SU-DHL-6 (cell line): ENCODE data around the gene RASA3.

ENCODE experiments used
- H2AFZ ChIP-seq: fragments of 200-600 bp; sonication (generic); 2 replicates; pipeline ENCODE4 v1.6.1; 2014; ENCODE audit warnings: low read depth, mild to moderate bottlenecking, moderate library complexity, mixed read lengths, antibody characterized with exemption, low read length; ENCODE audit not compliant: severe bottlenecking
- H3F3A ChIP-seq: fragments of 200-600 bp; shearing (Covaris generic); 2 replicates; pipeline ENCODE4 v1.6.0; 2016; ENCODE audit warnings: antibody characterized with exemption, mild to moderate bottlenecking; ENCODE audit not compliant: insufficient read depth
- H3K27ac ChIP-seq: fragments of 200-600 bp; sonication (generic); 2 replicates; pipeline ENCODE4 v1.5.1; 2016; ENCODE audit warnings: low read depth, mild to moderate bottlenecking, low read length, moderate library complexity, mixed read lengths
- H3K27me3 ChIP-seq: fragments of 200-600 bp; sonication (generic), shearing (Covaris generic); 2 replicates; pipeline ENCODE4 v1.6.0; 2014; ENCODE audit warnings: mild to moderate bottlenecking, low read length
- H3K36me3 ChIP-seq: fragments of 200-600 bp; sonication (generic); 2 replicates; pipeline ENCODE4 v1.6.1; 2014; ENCODE audit warnings: mild to moderate bottlenecking, low read length, mixed read lengths
- H3K4me2 ChIP-seq: fragments of 300-600, 200-600 bp; shearing (Covaris generic), sonication (generic); 2 replicates; pipeline ENCODE4 v1.6.0; 2014; ENCODE audit warnings: low read length, low read depth, mild to moderate bottlenecking; ENCODE audit not compliant: poor library complexity, severe bottlenecking
- H3K4me3 ChIP-seq: fragments of 200-600 bp; sonication (generic); 2 replicates; pipeline ENCODE4 v1.5.1; 2014; ENCODE audit warnings: antibody characterized with exemption, low read length, mild to moderate bottlenecking, mixed read lengths; ENCODE audit not compliant: insufficient read depth, poor library complexity, severe bottlenecking
- H3K79me2 ChIP-seq: fragments of 200-600 bp; sonication (generic); 2 replicates; pipeline ENCODE4 v1.6.1; 2014; ENCODE audit warnings: mild to moderate bottlenecking, low read length, moderate library complexity; ENCODE audit not compliant: insufficient read depth
- H3K9ac ChIP-seq: fragments of 200-600 bp; sonication (generic); 2 replicates; pipeline ENCODE4 v1.7.0; 2014; ENCODE audit warnings: mild to moderate bottlenecking, low read length
- H3K9me2 ChIP-seq: fragments of 200-600 bp; sonication (generic); replicated peaks from 2 replicates; pipeline ENCODE4 v1.6.1; 2014; ENCODE audit warnings: low read length; ENCODE audit not compliant: insufficient read depth
- H3K9me3 ChIP-seq: fragments of 200-600 bp; sonication (generic); 2 replicates; pipeline ENCODE4 v1.6.1; 2014; ENCODE audit warnings: low read length, mixed read lengths; ENCODE audit not compliant: insufficient read depth
- H4K20me1 ChIP-seq: fragments of 200-600 bp; sonication (generic); 2 replicates; pipeline ENCODE4 v1.6.1; 2014; ENCODE audit warnings: low read depth, mild to moderate bottlenecking, antibody characterized with exemption, low read length, moderate library complexity, mixed read lengths
- EZH2phosphoT487 ChIP-seq: fragments of 200-600 bp; sonication (generic), shearing (Covaris generic); conservative IDR thresholded peaks from 2 replicates; pipeline ENCODE4 v1.6.1; 2018; ENCODE audit warnings: mild to moderate bottlenecking, antibody characterized with exemption, low read length, moderate library complexity, mixed read lengths
- TF ChIP-seq, protein P1 (sequence below): fragments of 200-600 bp; sonication (generic); IDR thresholded peaks from one replicate; pipeline ENCODE4 v1.5.1; 2017; ENCODE audit warnings: antibody characterized with exemption, mild to moderate bottlenecking, low read length, moderate library complexity; ENCODE audit not compliant: insufficient read depth, poor library complexity, severe bottlenecking

Gene RASA3

DNA sequence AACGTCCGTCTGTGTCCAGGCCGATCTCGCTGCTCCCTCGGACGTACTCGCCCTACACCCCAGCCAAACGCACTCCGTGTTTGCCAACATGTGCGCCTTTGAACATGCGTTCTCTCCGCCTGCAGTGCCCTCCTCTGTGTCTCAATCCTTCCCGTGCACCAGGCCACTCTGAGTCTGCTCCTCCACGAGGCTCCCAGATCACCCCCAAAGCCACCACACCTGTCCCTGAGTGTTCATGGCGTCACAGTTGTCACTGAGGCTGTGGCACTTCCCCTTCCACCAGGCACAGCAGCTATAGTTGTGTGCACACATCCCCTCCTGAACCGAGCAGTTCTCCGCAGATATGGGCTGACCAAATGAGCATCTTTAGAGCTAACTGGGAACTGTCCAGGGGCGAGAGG, 35.6 kb downstream of the RASA3 start:
- no peak for TF ChIP-seq EZH2phosphoT487
- TF ChIP-seq, protein P1, sequence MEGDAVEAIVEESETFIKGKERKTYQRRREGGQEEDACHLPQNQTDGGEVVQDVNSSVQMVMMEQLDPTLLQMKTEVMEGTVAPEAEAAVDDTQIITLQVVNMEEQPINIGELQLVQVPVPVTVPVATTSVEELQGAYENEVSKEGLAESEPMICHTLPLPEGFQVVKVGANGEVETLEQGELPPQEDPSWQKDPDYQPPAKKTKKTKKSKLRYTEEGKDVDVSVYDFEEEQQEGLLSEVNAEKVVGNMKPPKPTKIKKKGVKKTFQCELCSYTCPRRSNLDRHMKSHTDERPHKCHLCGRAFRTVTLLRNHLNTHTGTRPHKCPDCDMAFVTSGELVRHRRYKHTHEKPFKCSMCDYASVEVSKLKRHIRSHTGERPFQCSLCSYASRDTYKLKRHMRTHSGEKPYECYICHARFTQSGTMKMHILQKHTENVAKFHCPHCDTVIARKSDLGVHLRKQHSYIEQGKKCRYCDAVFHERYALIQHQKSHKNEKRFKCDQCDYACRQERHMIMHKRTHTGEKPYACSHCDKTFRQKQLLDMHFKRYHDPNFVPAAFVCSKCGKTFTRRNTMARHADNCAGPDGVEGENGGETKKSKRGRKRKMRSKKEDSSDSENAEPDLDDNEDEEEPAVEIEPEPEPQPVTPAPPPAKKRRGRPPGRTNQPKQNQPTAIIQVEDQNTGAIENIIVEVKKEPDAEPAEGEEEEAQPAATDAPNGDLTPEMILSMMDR: no peak
- Histone ChIP-seq H3F3A (no peaks in the 10 kb centered on the region), H3K9ac (no peak overlapping the region), H3K36me3 (no peaks in the 10 kb centered on the region), H3K4me2 (no peak overlapping the region), H3K9me3 (no peaks in the 10 kb centered on the region), H4K20me1 (no peaks in the 10 kb centered on the region), H3K9me2 (no peaks in the 10 kb centered on the region), H3K27me3 (no peaks in the 10 kb centered on the region), H3K79me2 (no peaks in the 10 kb centered on the region), H3K4me3 (no peak overlapping the region), H2AFZ (no peak overlapping the region), H3K27ac (no peak overlapping the region)

DNA sequence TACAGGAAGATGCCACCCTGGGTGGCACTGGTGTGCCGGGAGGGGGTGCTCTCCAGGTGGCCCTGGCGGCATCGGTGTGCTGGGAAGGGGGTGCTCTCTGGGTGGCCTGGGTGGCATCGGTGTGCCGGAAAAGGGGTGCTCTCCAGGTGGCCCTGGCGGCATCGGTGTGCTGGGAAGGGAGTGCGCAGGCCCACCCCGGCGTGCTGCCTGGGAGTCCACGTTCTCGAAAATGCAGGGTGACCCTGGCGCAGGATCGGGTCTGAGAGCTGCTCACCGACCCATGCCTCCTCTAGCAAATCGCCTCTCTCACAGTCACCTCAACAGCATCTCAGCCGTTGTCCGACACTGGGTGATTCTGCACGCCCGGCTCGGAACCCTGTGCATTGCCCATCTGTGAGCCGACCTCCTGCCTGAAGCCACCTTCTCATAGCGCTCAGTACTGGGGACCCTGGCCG, 36.4 kb downstream of the RASA3 start:
- H3K9me3 ChIP-seq: no peaks in the 10 kb centered on the region

DNA sequence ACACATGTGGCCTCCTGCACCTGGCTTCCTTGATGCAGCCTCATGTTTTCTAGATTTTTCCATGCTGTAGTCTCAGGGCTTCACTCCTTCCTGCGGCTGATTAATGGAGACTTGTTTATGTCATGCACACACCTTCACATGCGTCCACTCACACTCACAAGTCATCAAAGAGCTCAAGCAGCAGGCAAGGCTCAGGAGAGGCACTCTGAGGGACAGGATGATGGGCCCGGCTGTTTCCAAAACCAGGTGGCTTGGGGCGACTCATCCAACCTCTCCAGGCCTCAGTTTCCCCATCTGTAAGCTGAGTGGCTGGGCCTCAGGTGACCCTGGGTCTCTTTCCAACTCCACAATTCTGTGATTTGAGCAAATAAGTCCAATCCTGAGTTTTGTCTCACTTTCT, 36.9 kb downstream of the RASA3 start:
- Histone ChIP-seq H3K9me2 (no peaks in the 10 kb centered on the region), H3K79me2 (no peaks in the 10 kb centered on the region), H3K4me3 (no peak overlapping the region), H3K27ac (no peak overlapping the region), H2AFZ (no peak overlapping the region), H3K36me3 (no peaks in the 10 kb centered on the region), H3K27me3 (no peaks in the 10 kb centered on the region), H3K9me3 (no peaks in the 10 kb centered on the region), H3F3A (no peaks in the 10 kb centered on the region), H4K20me1 (no peaks in the 10 kb centered on the region), H3K9ac (no peak overlapping the region), H3K4me2 (no peak overlapping the region)
- TF ChIP-seq EZH2phosphoT487: no peak

More for the DNA sequence above, 36.4 kb downstream of the RASA3 start:
- H2AFZ ChIP-seq: no peak overlapping the region
- TF ChIP-seq, protein P1: no peak
- TF ChIP-seq EZH2phosphoT487: no peak
- H3K4me2 ChIP-seq: no peak overlapping the region
- H3K79me2 ChIP-seq: no peaks in the 10 kb centered on the region
- H3K9ac ChIP-seq: no peak overlapping the region
- no peak overlapping the region for H3K27ac ChIP-seq
- H3K9me2 ChIP-seq: no peaks in the 10 kb centered on the region
- no peaks in the 10 kb centered on the region for H4K20me1 ChIP-seq
- H3K36me3 ChIP-seq: no peaks in the 10 kb centered on the region
- H3K27me3 ChIP-seq: no peaks in the 10 kb centered on the region
- H3F3A ChIP-seq: no peaks in the 10 kb centered on the region
- no peak overlapping the region for H3K4me3 ChIP-seq

DNA sequence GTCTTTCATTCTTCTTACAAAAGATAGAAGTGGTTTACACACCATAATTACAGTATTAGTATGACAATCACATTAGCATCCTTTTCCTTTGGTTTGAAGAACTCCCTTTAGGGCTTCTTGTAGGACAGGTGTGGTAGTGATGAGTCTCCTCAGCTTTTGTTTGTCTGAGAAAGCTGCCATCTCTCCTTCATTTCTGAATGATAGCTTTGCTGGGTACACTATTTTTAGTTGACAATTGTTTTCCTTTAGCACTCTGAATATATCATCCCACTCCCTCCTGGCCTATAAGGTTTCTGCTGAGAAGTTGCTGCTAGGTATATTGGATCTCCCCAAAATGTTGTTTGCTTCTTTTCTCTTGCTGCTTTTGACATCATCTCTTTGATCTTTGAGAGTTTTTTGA, 39.3 kb downstream of the RASA3 start:
- no peaks in the 10 kb centered on the region for H3F3A ChIP-seq
- no peak overlapping the region for H3K27ac ChIP-seq
- no peaks in the 10 kb centered on the region for H3K36me3 ChIP-seq
- no peak overlapping the region for H3K4me3 ChIP-seq
- no peaks in the 10 kb centered on the region for H3K9me3 ChIP-seq
- no peak overlapping the region for H3K4me2 ChIP-seq
- TF ChIP-seq, protein P1: no peak
- no peak for TF ChIP-seq EZH2phosphoT487
- no peaks in the 10 kb centered on the region for H3K9me2 ChIP-seq
- H3K27me3 ChIP-seq: no peaks in the 10 kb centered on the region
- H3K9ac ChIP-seq: no peak overlapping the region
- no peak overlapping the region for H2AFZ ChIP-seq
- no peaks in the 10 kb centered on the region for H4K20me1 ChIP-seq
- no peaks in the 10 kb centered on the region for H3K79me2 ChIP-seq
